HUES6 (cell line): ENCODE results near the gene ZNF516.

Experiments
- H3K27ac ChIP-seq: 2 replicates; pipeline ENCODE4 v1.7.0; 2013; ENCODE audit warnings: low read depth, mild to moderate bottlenecking, low read length, inconsistent platforms
- H3K27me3 ChIP-seq: 2 replicates; pipeline ENCODE4 v1.6.1; 2013; ENCODE audit warnings: low read length; ENCODE audit not compliant: control insufficient read depth, insufficient read depth
- H3K36me3 ChIP-seq: 2 replicates; pipeline ENCODE4 v1.6.1; 2013; ENCODE audit warnings: low read length; ENCODE audit not compliant: control insufficient read depth, insufficient read depth
- H3K4me1 ChIP-seq: 2 replicates; pipeline ENCODE4 v1.6.1; 2013; ENCODE audit warnings: low read length; ENCODE audit not compliant: control insufficient read depth, insufficient read depth
- H3K4me3 ChIP-seq: 2 replicates; pipeline ENCODE4 v1.5.1; 2013; ENCODE audit warnings: low read depth, low read length
- H3K9ac ChIP-seq: one replicate; pipeline ENCODE4 v1.6.1; 2013; ENCODE audit warnings: mild to moderate bottlenecking, low read length
- H3K9me3 ChIP-seq: 2 replicates; pipeline ENCODE4 v1.6.1; 2013; ENCODE audit warnings: low read depth, low read length; ENCODE audit not compliant: control insufficient read depth, insufficient read depth

Gene ZNF516

GRCh38 chr18:76374330-76375281 lies 120.4 kb downstream of the ZNF516 start:
- Histone ChIP-seq H3K9me3 (no peaks in the 10 kb centered on the region), H3K4me1 (peaks cover 5% of the 10 kb centered on the region; the same call in 1 of the 2 replicates), H3K4me3 (no peak overlapping the region), H3K9ac (no peak overlapping the region), H3K27me3 (no peaks in the 10 kb centered on the region), H3K27ac (no peak overlapping the region), H3K36me3 (peaks cover 39% of the 10 kb centered on the region)

- H3K36me3 ChIP-seq = peaks cover 30% of the 10 kb centered on the region
- no peak overlapping the region for H3K9ac ChIP-seq
- H3K9me3 ChIP-seq = no peaks in the 10 kb centered on the region
- H3K27ac ChIP-seq = no peak overlapping the region
- H3K27me3 ChIP-seq = no peaks in the 10 kb centered on the region
- H3K4me3 ChIP-seq = no peak overlapping the region
- H3K4me1 ChIP-seq = peaks cover 5% of the 10 kb centered on the region; the same call in 1 of the 2 replicates
Observed at GRCh38 chr18:76373297-76373696, 121.7 kb downstream of the ZNF516 start.

- Histone ChIP-seq H3K27ac (no peak overlapping the region), H3K4me3 (no peak overlapping the region), H3K9ac (no peak overlapping the region), H3K9me3 (no peaks in the 10 kb centered on the region), H3K36me3 (peaks cover 22% of the 10 kb centered on the region), H3K27me3 (no peaks in the 10 kb centered on the region), H3K4me1 (peaks cover 5% of the 10 kb centered on the region; the same call in 1 of the 2 replicates)
Observed at GRCh38 chr18:76371301-76372203, 123.5 kb downstream of the ZNF516 start.

GRCh38 chr18:76370686-76371085 lies 124.4 kb downstream of the ZNF516 start:
- Histone ChIP-seq H3K9ac (no peak overlapping the region), H3K27me3 (no peaks in the 10 kb centered on the region), H3K36me3 (peaks cover 22% of the 10 kb centered on the region), H3K9me3 (no peaks in the 10 kb centered on the region), H3K4me3 (no peak overlapping the region), H3K4me1 (peaks cover 5% of the 10 kb centered on the region; the same call in 1 of the 2 replicates), H3K27ac (no peak overlapping the region)

GRCh38 chr18:76370201-76370600 lies 124.8 kb downstream of the ZNF516 start:
- H3K4me3 ChIP-seq = no peak overlapping the region
- H3K36me3 ChIP-seq = peaks cover 22% of the 10 kb centered on the region

GRCh38 chr18:76369791-76370190 lies 125.3 kb downstream of the ZNF516 start:
- Histone ChIP-seq H3K9ac (no peak overlapping the region), H3K27me3 (no peaks in the 10 kb centered on the region), H3K4me3 (no peak overlapping the region), H3K4me1 (peaks cover 5% of the 10 kb centered on the region; the same call in 1 of the 2 replicates), H3K36me3 (peaks cover 22% of the 10 kb centered on the region), H3K9me3 (no peaks in the 10 kb centered on the region), H3K27ac (no peak overlapping the region)

More at GRCh38 chr18:76370201-76370600, 124.8 kb downstream of the ZNF516 start:
- Histone ChIP-seq H3K27me3 (no peaks in the 10 kb centered on the region), H3K27ac (no peak overlapping the region), H3K4me1 (peaks cover 5% of the 10 kb centered on the region; the same call in 1 of the 2 replicates), H3K9ac (no peak overlapping the region), H3K9me3 (no peaks in the 10 kb centered on the region)

GRCh38 chr18:76368976-76369375 lies 126.1 kb downstream of the ZNF516 start:
- Histone ChIP-seq H3K4me3 (no peak overlapping the region), H3K27me3 (no peaks in the 10 kb centered on the region), H3K9me3 (no peaks in the 10 kb centered on the region), H3K36me3 (peaks cover 22% of the 10 kb centered on the region), H3K9ac (no peak overlapping the region), H3K4me1 (peaks cover 5% of the 10 kb centered on the region; the same call in 1 of the 2 replicates), H3K27ac (no peak overlapping the region)

- Histone ChIP-seq H3K4me3 (no peak overlapping the region), H3K27ac (no peak overlapping the region), H3K9ac (no peak overlapping the region), H3K4me1 (peaks cover 1% of the 10 kb centered on the region; the same call in 1 of the 2 replicates), H3K9me3 (no peaks in the 10 kb centered on the region), H3K36me3 (peaks cover 26% of the 10 kb centered on the region), H3K27me3 (no peaks in the 10 kb centered on the region)
Observed at GRCh38 chr18:76368271-76368670, 126.8 kb downstream of the ZNF516 start.

GRCh38 chr18:76367168-76368125 lies 127.6 kb downstream of the ZNF516 start:
- no peaks in the 10 kb centered on the region for H3K4me1 ChIP-seq
- H3K27me3 ChIP-seq = no peaks in the 10 kb centered on the region
- H3K27ac ChIP-seq = no peak overlapping the region
- H3K36me3 ChIP-seq = peaks cover 26% of the 10 kb centered on the region
- H3K9ac ChIP-seq = no peak overlapping the region
- no peak overlapping the region for H3K4me3 ChIP-seq
- no peaks in the 10 kb centered on the region for H3K9me3 ChIP-seq

GRCh38 chr18:76365561-76365960 lies 129.5 kb downstream of the ZNF516 start:
- Histone ChIP-seq H3K9ac (no peak overlapping the region), H3K4me3 (no peak overlapping the region), H3K27ac (no peak overlapping the region), H3K9me3 (no peaks in the 10 kb centered on the region), H3K36me3 (peaks cover 26% of the 10 kb centered on the region), H3K27me3 (no peaks in the 10 kb centered on the region), H3K4me1 (peaks cover 12% of the 10 kb centered on the region)
